Calu3 (cell line): ENCODE data around the gene IFI44. TPM values are rescaled to one million over a fixed set of nuclear protein-coding genes. Genes with fewer than 3 reads are reported as not detected.

Experiments
- BruUV-seq: library from RNA; stranded (reverse); fragments of 400-500 nt; replicated peaks from 2 replicates; lab custom pipeline; 2021; lab: Mats Ljungman, UMichigan
- CTCF ChIA-PET: fragments of 300-600 bp; sonication (Branson Sonifier 250); formaldehyde crosslinking; loops from one replicate; lab custom pipeline; 2022; ENCODE audit warnings: antibody characterized with exemption; lab: Charles Lee
- DNase-seq: peaks from one replicate; pipeline ENCODE4 v3.0.0; 2022
- H3K27ac Mint-ChIP-seq: one replicate; pipeline ENCODE4 v1.8.0; 2022; ENCODE audit warnings: mixed read lengths; ENCODE audit not compliant: unreplicated experiment
- H3K27me3 Mint-ChIP-seq: one replicate; pipeline ENCODE4 v1.8.0; 2022; ENCODE audit warnings: mixed read lengths; ENCODE audit not compliant: unreplicated experiment
- H3K36me3 Mint-ChIP-seq: one replicate; pipeline ENCODE4 v1.8.0; 2022; ENCODE audit warnings: mild to moderate bottlenecking, moderate library complexity, mixed read lengths; ENCODE audit not compliant: insufficient read depth, unreplicated experiment
- H3K4me1 Mint-ChIP-seq: one replicate; pipeline ENCODE4 v1.8.0; 2022; ENCODE audit warnings: mild to moderate bottlenecking, low read depth, mixed read lengths; ENCODE audit not compliant: unreplicated experiment
- H3K4me3 Mint-ChIP-seq: one replicate; pipeline ENCODE4 v1.8.0; 2022; ENCODE audit warnings: mild to moderate bottlenecking, low read depth, moderate library complexity, mixed read lengths; ENCODE audit not compliant: unreplicated experiment
- H3K9me3 Mint-ChIP-seq: one replicate; pipeline ENCODE4 v1.8.0; 2022; ENCODE audit warnings: low read depth, mixed read lengths; ENCODE audit not compliant: unreplicated experiment
- CTCF ChIP-seq: fragments of 200-600 bp; IDR thresholded peaks from one replicate; pipeline ENCODE4 v1.8.0; 2022; ENCODE audit warnings: antibody characterized with exemption; ENCODE audit not compliant: unreplicated experiment
- intact Hi-C: fragments of 100-400 bp; cut with micrococcal nuclease; formaldehyde crosslinking; loops from one replicate; pipeline ENCODE4 v1.10.0; 2022; ENCODE audit not compliant: unreplicated experiment
- total RNA-seq: library from RNA; stranded (reverse); gene quantifications from 2 replicates; pipeline ENCODE4 v1.2.3, GENCODE V29; 2022

Gene IFI44
- total RNA-seq, 1 experiment from 2014 or later, result 125 TPM

- no peaks in the 10 kb centered on the region for H3K27me3 Mint-ChIP-seq
- H3K4me3 Mint-ChIP-seq, result no peak overlapping the region
- no peaks in the 10 kb centered on the region for H3K36me3 Mint-ChIP-seq
- no peak for TF ChIP-seq CTCF
- BruUV-seq, result no TSS peak
- intact Hi-C loops, result loop anchor here (1.0 to 2.0 kb wide), 2 partner anchors 59 to 546 kb away; no protein-coding TSS in a partner anchor
- no peaks in the 10 kb centered on the region for H3K9me3 Mint-ChIP-seq
- H3K4me1 Mint-ChIP-seq, result peaks cover 10% of the 10 kb centered on the region
- H3K27ac Mint-ChIP-seq, result no peak overlapping the region
- CTCF ChIA-PET, result interaction anchor here (0.9 kb wide), 1 partner anchor 545 kb away, joined by 3 read pairs; no protein-coding TSS in a partner anchor
- peak; percentile 64 for DNase-seq
Measured at GRCh38 chr1:78676347-78676982, 26.8 kb downstream of the IFI44 start.

- CTCF ChIA-PET, result interaction anchor here (1.3 kb wide), 1 partner anchor 59 kb away, joined by 4 read pairs; no protein-coding TSS in a partner anchor
- H3K4me3 Mint-ChIP-seq, result no peak overlapping the region
- no TSS peak for BruUV-seq
Measured at GRCh38 chr1:78676993-78677392, 27.4 kb downstream of the IFI44 start.

GRCh38 chr1:78677788-78678187 lies 28.2 kb downstream of the IFI44 start:
- CTCF ChIA-PET, result interaction anchor here (1.3 kb wide), 1 partner anchor 60 kb away, joined by 4 read pairs; no protein-coding TSS in a partner anchor
- no peaks in the 10 kb centered on the region for H3K36me3 Mint-ChIP-seq
- H3K4me3 Mint-ChIP-seq, result no peak overlapping the region
- BruUV-seq, result no TSS peak
- intact Hi-C loops, result loop anchor here (2.0 kb wide), 1 partner anchor 547 kb away; no protein-coding TSS in a partner anchor
- DNase-seq, result no peak
- H3K27ac Mint-ChIP-seq, result no peak overlapping the region
- H3K9me3 Mint-ChIP-seq, result no peaks in the 10 kb centered on the region
- TF ChIP-seq CTCF, result no peak
- no peaks in the 10 kb centered on the region for H3K27me3 Mint-ChIP-seq
- H3K4me1 Mint-ChIP-seq, result peaks cover 10% of the 10 kb centered on the region

More at GRCh38 chr1:78676993-78677392, 27.4 kb downstream of the IFI44 start:
- Mint-ChIP-seq H3K9me3 (no peaks in the 10 kb centered on the region), H3K27ac (no peak overlapping the region), H3K36me3 (no peaks in the 10 kb centered on the region), H3K27me3 (no peaks in the 10 kb centered on the region), H3K4me1 (peaks cover 10% of the 10 kb centered on the region)
- TF ChIP-seq CTCF, result no peak
- intact Hi-C loops, result loop anchor here (1.0 to 2.0 kb wide), 2 partner anchors 60 to 546 kb away; no protein-coding TSS in a partner anchor
- DNase-seq, result no peak

- TF ChIP-seq CTCF, result no peak
- no peaks in the 10 kb centered on the region for H3K36me3 Mint-ChIP-seq
- H3K27ac Mint-ChIP-seq, result no peak overlapping the region
- CTCF ChIA-PET, result interaction anchor here (1.3 kb wide), 1 partner anchor 61 kb away, joined by 4 read pairs; no protein-coding TSS in a partner anchor
- BruUV-seq, result no TSS peak
- no peaks in the 10 kb centered on the region for H3K9me3 Mint-ChIP-seq
- no peak overlapping the region for H3K4me3 Mint-ChIP-seq
- DNase-seq, result no peak
- intact Hi-C loops, result no loop called here
- peaks cover 10% of the 10 kb centered on the region for H3K4me1 Mint-ChIP-seq
- H3K27me3 Mint-ChIP-seq, result no peaks in the 10 kb centered on the region
Measured at GRCh38 chr1:78678324-78678723, 28.7 kb downstream of the IFI44 start.
